Right kidney (tissue), 1 donor: ENCODE results near the gene LSM14A.
A peak's percentile ranks its signal among the peaks of the same experiment; 100 is the strongest.
"Not testable (repeated sequence)": the region's sequence is repeated elsewhere in the genome, so short reads cannot be mapped to it uniquely, and the experiment has no call there.

ENCODE experiments used
- DNase-seq: peaks from one replicate; pipeline ENCODE4 v3.0.0-alpha.2; 2016

The LSM14A gene

GRCh38 chr19:34228347-34228746 is 56.0 kb downstream of the LSM14A start:
- DNase-seq: no peak

GRCh38 chr19:34228762-34229161 is 56.5 kb downstream of the LSM14A start:
- no peak for DNase-seq

- no peak for DNase-seq
Observed at GRCh38 chr19:34229721-34230120, 57.4 kb downstream of the LSM14A start.

GRCh38 chr19:34230820-34231219 is 58.5 kb downstream of the LSM14A start:
- DNase-seq: no peak

- DNase-seq: no peak
Observed at GRCh38 chr19:34231439-34231838, 59.1 kb downstream of the LSM14A start.

GRCh38 chr19:34232566-34233481 is 60.5 kb downstream of the LSM14A start:
- no peak for DNase-seq

- DNase-seq: no peak
Observed at GRCh38 chr19:34235425-34235940, 63.2 kb downstream of the LSM14A start.

GRCh38 chr19:34236035-34236987 is 64.0 kb downstream of the LSM14A start:
- no peak for DNase-seq

- no peak for DNase-seq
Observed at GRCh38 chr19:34237283-34237682, 65.0 kb downstream of the LSM14A start.

GRCh38 chr19:34237939-34238338 is 65.6 kb downstream of the LSM14A start:
- DNase-seq: no peak

- DNase-seq: no peak
Observed at GRCh38 chr19:34241513-34242337, 69.4 kb downstream of the LSM14A start.

- not testable (repeated sequence) for DNase-seq
Observed at GRCh38 chr19:34243138-34243875, 71.0 kb downstream of the LSM14A start.

- DNase-seq: no peak
Observed at GRCh38 chr19:34243876-34244578, 71.7 kb downstream of the LSM14A start.

- DNase-seq: no peak
Observed at GRCh38 chr19:34244611-34245299, 72.5 kb downstream of the LSM14A start.

- no peak for DNase-seq
Observed at GRCh38 chr19:34246340-34246739, 74.0 kb downstream of the LSM14A start.

GRCh38 chr19:34248941-34249340 is 76.6 kb downstream of the LSM14A start:
- DNase-seq: no peak

- DNase-seq: not testable (repeated sequence)
Observed at GRCh38 chr19:34253167-34253566, 80.9 kb downstream of the LSM14A start.

GRCh38 chr19:34253681-34254045 is 81.4 kb downstream of the LSM14A start:
- DNase-seq: not testable (repeated sequence)

- DNase-seq: peak; percentile 82
Observed at GRCh38 chr19:34254046-34254697, 81.9 kb downstream of the LSM14A start, which contains the start of gene GARRE1. Gene GARRE1, plus strand, starts transcription at chr19:34254554. Its CDS starts 45,920 bp downstream, at chr19:34300474.
